ENCODE measurements around the gene ING1. TPM values are rescaled to one million over a fixed set of nuclear protein-coding genes. Genes with fewer than 3 reads are reported as not detected.
"Not testable (repeated sequence)": the region's sequence is repeated elsewhere in the genome, so short reads cannot be mapped to it uniquely, and the experiment has no call there.

ING1 gene
- polyA plus RNA-seq, 3 donors: 26.0 to 30.2 (median 27.6) TPM

DNA sequence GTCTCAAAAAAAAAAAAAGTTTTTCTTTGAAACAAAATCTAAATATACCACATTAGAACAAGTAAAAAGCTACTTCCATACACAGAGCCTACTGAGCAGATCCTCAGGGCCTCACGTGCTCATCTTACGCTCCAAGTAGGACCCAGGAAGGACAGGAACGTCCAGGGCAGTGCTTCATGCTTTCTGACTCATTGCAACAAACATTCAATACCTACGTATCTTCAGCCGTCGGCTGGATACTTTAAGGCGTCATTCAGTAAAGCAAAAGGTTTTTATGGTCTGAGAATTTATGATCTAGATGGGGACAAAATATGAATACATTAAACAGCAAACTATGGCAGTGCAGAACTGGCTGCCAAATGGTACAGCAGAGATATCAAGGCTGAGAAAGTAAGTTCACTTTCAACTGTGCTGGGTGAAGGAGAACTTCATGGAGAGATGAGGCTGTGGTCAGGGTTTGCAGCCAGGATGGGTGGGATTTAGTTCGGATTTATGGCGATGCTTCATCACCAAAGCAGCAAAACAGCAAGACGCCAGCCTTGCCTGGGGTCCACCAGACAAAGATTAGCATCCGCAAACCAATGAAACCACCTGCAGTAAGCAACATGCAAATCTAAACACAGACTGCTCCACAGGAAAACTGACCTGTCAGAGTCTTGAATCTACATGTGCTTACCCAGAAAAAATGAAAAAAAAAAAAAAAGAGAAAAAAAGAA, 28.0 kb upstream of the ING1 start:
- no peak for DNase-seq

- DNase-seq: no peak
Measured at GRCh38 chr13:110687736-110688135, 25.8 kb upstream of the ING1 start.

DNA sequence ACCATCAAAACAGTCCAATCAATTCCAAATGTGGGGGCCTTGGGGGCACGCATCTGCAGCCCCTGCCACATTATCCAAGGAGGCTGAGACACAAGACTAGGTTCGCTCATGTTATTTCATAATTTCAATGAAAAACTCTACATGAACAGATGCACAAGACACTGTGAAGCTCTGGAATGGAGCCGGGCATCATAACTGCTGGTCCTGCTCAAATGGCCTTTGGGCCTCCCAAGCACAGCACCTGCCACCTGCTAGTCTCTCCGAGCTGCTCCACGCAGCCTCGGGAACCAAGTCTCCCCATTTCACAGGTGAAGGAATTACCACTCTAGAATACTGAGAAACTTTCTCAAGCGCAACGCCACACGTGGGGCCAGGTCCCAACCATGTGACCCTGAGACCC, 24.5 kb upstream of the ING1 start:
- no peak for DNase-seq

DNA sequence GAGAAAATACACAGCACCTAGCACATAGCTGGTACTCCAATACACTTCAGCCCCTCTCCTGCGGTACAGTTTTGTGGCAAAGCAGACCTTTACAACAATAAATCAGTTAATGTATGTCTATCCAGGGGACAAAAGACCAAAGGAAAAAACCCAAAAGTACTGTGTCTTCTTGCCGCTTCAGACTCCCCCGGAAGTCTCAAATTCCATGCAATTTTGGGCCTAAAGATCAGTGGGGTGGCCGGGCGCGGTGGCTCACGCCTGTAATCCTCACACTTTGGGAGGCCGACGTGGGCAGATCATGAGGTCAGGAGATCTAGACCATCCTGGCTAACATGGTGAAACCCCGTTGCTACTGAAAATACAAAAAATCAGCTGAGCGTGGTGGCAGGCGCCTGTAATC, 23.8 kb upstream of the ING1 start:
- no peak for DNase-seq

DNA sequence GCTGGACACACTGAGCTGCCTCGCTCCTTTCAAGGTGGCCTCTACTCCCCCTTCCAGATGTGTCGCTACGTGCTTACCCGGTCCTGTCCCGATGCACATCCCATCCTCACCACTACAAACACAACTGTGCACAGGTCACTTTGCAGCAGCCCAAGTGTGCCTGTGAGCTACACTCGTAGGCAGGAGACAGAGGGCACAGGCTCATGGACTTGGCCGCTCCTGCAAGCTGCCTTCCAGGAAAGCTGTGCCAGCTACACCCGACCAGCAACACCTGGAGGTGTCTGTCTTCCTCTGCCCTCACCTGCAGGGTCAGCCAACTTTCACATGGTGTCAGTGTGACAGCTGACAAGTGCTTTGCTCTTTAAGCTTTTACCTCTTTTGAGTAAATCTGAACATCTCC, 23.0 kb upstream of the ING1 start:
- DNase-seq: no peak

DNA sequence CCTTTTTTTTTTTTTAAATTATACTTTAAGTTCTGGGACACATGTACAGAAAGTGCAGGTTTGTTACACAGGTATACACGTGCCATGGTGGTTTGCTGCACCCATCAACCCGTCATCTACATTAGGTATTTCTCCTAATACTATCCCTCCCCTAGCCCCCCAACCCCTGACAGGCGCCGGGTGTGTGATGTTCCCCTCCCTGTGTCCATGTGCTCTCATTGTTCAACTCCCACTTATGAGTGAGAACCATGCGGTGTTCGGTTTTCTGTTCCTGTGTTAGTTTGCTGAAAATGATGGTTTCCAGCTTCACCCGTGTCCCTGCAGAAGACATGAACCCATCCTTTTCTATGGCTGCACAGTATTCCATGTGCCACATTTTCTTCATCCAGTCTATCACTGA, 17.7 kb upstream of the ING1 start:
- DNase-seq: not testable (repeated sequence)

DNA sequence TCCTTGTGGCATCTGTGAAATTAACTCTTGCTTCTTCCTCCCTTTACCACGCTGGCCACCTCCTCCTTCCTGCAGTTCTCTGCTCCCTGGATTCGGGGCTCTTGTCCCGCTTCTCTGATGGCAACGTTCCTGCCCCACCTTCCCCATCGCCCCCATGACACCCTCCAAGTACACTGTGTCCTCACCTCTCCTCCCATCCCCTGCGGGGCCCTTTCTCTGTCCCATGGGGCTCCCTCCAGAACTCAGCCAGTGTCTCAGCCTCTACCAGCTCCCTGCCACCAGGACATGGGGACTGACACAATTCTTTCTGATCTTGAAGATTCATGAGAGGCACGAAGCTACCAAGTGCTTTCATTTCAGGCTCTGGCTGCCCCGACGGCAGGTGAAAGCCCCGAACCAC, 16.7 kb upstream of the ING1 start:
- no peak for DNase-seq

DNA sequence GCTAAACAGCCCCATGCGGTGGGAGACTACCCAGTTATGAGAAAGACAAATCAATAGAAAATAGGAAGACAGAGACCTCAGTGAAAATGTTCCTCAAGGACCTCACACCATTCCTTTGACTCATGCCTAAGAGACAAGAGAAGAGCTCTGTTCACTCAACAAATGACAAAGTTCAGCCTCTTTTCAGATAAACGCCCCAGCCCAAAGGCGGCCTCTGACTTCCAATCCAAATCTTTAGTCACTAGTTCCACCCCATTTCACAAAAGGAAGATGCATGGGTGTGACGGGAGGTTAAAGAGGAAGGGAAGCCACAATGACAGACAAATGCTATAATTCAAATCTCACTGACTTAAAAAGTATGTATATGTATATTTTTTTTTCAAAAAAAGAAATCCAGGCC, 15.7 kb upstream of the ING1 start:
- no peak for DNase-seq

GRCh38 chr13:110698689-110699088, 14.8 kb upstream of the ING1 start:
- DNase-seq: no peak

- DNase-seq: no peak
Measured at GRCh38 chr13:110699148-110700145, 14.1 kb upstream of the ING1 start.

DNA sequence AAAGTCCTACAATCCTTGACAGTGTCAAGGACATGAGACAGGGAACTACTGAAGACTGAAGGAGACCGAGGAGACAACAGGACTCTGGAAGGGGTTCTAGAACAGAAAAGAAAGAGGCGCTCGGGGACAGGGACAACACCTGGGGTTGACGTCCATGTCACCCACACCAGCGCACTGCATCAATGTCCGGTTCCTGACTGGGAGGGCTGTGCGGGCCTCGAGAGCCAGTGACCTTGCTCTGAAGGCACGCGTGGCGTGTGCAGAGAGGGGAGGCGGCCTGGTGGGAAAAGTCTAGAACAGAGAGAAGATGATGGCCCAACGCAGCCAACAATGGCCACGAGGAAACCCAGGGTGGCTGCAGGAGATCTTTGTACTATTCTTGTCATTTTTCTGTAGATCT, 13.3 kb upstream of the ING1 start:
- DNase-seq: no peak

DNA sequence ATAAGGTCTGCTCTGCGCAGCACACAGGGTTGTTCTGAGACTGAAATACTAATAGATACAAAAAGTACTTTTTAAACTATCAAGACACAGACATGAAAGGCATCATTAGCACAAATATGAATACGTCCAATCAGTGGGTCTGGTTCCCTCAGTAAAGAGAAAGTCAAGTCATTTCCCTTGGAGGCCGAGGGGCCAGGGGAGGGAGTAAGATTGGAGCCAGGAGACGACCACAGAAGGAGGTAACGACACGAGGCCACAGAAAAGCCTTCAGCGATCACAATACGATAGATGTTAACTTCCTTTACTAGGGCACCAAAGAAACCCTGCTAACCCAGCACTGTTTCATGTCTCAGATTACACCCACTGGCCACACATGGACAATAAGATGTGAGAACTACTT, 12.9 kb upstream of the ING1 start:
- DNase-seq: no peak

GRCh38 chr13:110701061-110701460, 12.4 kb upstream of the ING1 start:
- DNase-seq: not testable (repeated sequence)

DNA sequence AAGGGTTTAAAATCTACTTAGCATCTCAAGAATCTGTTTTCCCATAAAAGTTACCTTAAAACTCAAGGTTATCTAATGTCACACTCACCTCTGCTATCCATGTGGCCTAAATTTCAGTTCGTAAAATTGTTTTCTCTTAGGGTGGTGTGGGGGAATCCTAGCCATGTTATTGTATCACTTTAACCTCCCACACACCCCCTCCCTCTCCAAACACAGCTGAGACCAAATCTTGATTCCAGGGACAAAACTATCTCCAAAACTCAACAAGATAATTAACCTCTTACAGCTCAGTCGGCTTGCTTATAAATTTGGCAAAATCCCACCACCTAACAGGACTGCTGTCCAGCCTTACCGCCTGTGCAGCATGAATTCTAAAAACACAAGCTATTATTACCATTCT, 11.4 kb upstream of the ING1 start:
- DNase-seq: no peak

GRCh38 chr13:110702591-110703526, 10.6 kb upstream of the ING1 start:
- DNase-seq: peak; percentile 57

DNA sequence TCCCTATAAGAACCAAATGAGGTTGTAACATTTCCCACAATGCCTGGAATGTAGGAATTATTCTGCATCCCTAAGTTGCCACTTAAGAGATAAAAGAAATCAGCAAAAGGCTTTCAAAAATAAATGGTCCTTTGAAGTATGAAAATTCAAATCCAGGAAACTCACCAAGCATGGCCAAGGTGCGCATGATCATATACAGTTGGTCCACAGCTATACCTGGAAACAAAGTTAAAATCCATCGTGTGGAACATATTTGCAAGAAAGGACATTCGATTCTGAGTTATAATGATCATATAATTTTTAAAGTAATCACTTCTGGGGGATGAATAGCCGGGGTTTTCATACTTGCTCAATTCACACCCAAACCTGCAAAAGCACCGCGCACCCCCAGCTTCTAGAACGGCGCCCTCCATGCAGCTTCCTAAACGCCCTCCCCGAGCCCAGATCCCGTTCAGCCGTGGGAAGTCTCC, 8.1 kb upstream of the ING1 start:
- no peak for DNase-seq

DNA sequence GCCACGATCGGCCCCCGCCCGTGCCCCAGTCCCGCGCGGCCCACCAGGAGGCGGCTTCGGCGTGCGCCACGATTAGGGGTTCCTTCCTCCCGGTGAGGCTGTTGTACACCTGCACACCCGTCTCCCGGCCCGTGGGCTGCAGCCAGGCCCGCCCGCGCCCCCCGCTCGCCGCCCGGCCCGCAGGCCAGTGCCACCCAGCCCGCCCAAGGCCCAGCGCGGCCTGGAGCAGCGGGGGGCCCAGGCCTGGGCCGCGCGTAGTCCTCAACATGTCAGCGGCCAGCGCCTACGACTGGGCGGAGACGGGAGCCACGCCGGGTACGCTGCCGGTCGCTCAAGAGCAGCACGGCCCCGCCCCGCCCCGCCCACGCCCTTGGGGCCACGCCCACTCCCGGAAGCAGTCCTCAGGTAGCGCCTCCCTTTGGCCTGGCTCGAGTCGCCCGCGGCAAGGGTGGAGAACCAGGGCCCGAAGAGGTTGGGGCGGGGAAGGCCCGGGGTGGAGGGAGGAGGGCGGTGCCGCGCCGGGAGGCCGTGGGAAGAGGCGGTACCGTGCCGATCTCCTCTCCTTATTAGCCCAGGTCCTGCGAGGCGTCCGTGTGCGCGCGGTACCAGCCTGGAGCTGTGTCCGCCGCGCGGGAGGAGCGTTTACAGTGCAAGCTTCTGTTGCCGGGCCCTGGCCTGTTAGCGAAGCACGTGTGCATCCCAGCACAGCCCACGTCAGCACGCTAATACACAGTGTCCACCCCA, 7.5 kb upstream of the ING1 start, which contains the start of gene CARS2:
Gene CARS2, minus strand, starts transcription at position 291 of the 744 bp plus-strand sequence. Its CDS starts 23 bp downstream, at position 268.
- DNase-seq: peak; percentile 95

- DNase-seq: no peak
Measured at GRCh38 chr13:110706570-110707372, 6.7 kb upstream of the ING1 start.

DNA sequence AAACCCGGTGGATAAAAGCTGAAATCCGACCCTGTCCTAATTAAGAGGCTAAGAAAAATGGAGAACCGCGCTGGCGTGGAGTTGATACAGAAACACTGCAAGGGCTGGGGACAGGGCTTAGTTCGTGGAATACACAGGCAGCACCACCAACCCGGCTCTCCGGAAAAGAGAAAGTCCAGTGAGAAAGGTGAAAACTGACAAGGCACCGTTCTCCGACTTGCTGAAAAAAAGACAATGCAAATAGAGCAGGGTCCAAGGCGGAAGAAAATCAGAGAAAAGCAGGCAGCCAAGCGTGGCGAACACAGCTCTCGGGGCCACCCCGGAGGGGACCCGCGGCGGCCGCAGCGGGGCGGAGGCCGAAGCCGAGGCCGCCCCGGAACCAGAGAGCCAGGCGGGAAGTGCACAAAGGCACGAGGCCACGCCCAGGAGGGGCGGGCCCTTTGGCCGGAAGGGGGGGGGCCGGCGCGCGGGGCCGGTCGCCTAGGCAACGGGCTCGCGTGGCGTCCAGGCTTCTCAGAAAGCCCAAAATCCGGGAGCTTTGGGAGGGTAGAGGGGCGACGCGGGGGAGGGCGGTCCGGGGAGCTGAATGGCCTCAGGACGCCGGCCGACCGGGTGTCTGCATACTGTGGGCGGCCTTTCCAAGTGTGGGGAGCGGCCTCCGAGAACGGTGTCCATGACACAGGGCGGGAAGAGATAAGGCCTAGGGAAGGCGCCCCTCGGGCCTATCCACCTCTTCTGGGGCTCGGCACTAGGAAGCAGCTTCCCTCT, 1.2 kb upstream of the ING1 start:
- DNase-seq: peak; percentile 91
